H1 (cell line): Measurements from ENCODE around the gene NUP62CL.

Source experiments
- CBX8 ChIP-seq: fragments of 300-800, 300-1000 bp; sonication (generic); IDR thresholded peaks from 2 replicates; pipeline ENCODE4 v1.7.1; 2016; ENCODE audit warnings: low read depth, low read length, borderline replicate concordance
- CREB1 ChIP-seq: IDR thresholded peaks from 2 replicates; pipeline ENCODE4 v1.6.1; 2012; ENCODE audit warnings: inconsistent platforms
- SP4 ChIP-seq: IDR thresholded peaks from 2 replicates; pipeline ENCODE4 v1.6.1; 2012; ENCODE audit warnings: low read length, inconsistent platforms
- TEAD4 ChIP-seq: IDR thresholded peaks from 2 replicates; pipeline ENCODE4 v1.6.1; 2012; ENCODE audit warnings: low read depth, low read length, inconsistent platforms, mixed read lengths

GRCh38 chrX:107167163-107167921 is 38.9 kb downstream of the NUP62CL start:
- no peak for TF ChIP-seq CREB1
- TF ChIP-seq CBX8: no peak
- no peak for TF ChIP-seq TEAD4
- no peak for TF ChIP-seq SP4
